Measurements from ENCODE around the gene EID2.

- no peak for TF ChIP-seq CTCF (IDR thresholded peaks at IDR 0.05)
- TF ChIP-seq POLR2AphosphoS5 (IDR thresholded peaks at IDR 0.05; ENCODE audit: low read depth, low read length): no peak
Observed at GRCh38 chr19:39553082-39553652, 13.2 kb upstream of the EID2 start.
